ENCODE results near the gene MANF. TPM values are rescaled to one million over a fixed set of nuclear protein-coding genes. Genes with fewer than 3 reads are reported as not detected.

MANF gene
- total RNA-seq = 100 to 1,000 TPM in 1 of 2 donors, 10 to 100 TPM in 1; 76.4 to 157 TPM

GRCh38 chr3:51384726-51385473 lies at the start of gene MANF:
MANF (plus strand) TSS chr3:51385291; CDS start chr3:51385343, 52 bp downstream.
- peaks cover 66% of the 10 kb centered on the region for H3K36me3 Mint-ChIP-seq (ENCODE audit: low read depth)
- H3K27ac Mint-ChIP-seq = peak within 1 kb of the TSS; percentile 99
- H3K4me1 Mint-ChIP-seq = peaks cover 18% of the 10 kb centered on the region
- H3K4me3 Mint-ChIP-seq = peak within 1 kb of the TSS; percentile 93
- H3K27me3 Mint-ChIP-seq = no peaks in the 10 kb centered on the region
- ATAC-seq (replicated peaks) = peak; percentile 99
- no peaks in the 10 kb centered on the region for H3K9me3 Mint-ChIP-seq

GRCh38 chr3:51336261-51336660 lies 48.8 kb upstream of the MANF start:
- Mint-ChIP-seq H3K27ac (no peak overlapping the region), H3K27me3 (no peaks in the 10 kb centered on the region), H3K36me3 (ENCODE audit: low read depth) (no peaks in the 10 kb centered on the region), H3K4me3 (no peak overlapping the region), H3K4me1 (no peaks in the 10 kb centered on the region), H3K9me3 (no peaks in the 10 kb centered on the region)
- ATAC-seq (replicated peaks) = no peak

- Mint-ChIP-seq H3K27ac (no peak overlapping the region), H3K27me3 (no peaks in the 10 kb centered on the region), H3K4me3 (no peak overlapping the region), H3K9me3 (no peaks in the 10 kb centered on the region), H3K36me3 (ENCODE audit: low read depth) (no peaks in the 10 kb centered on the region), H3K4me1 (no peaks in the 10 kb centered on the region)
- ATAC-seq (replicated peaks) = no peak
Observed at GRCh38 chr3:51337666-51338065, 47.4 kb upstream of the MANF start.

- H3K4me1 Mint-ChIP-seq = no peaks in the 10 kb centered on the region
- no peaks in the 10 kb centered on the region for H3K36me3 Mint-ChIP-seq (ENCODE audit: low read depth)
- H3K4me3 Mint-ChIP-seq = no peak overlapping the region
- H3K27me3 Mint-ChIP-seq = no peaks in the 10 kb centered on the region
- H3K27ac Mint-ChIP-seq = no peak overlapping the region
- no peaks in the 10 kb centered on the region for H3K9me3 Mint-ChIP-seq
- no peak for ATAC-seq (replicated peaks)
Observed at GRCh38 chr3:51338632-51339031, 46.5 kb upstream of the MANF start.

- peak; percentile 28 for ATAC-seq (replicated peaks)
- Mint-ChIP-seq H3K4me1 (no peaks in the 10 kb centered on the region), H3K4me3 (no peak overlapping the region), H3K9me3 (no peaks in the 10 kb centered on the region), H3K27me3 (no peaks in the 10 kb centered on the region), H3K36me3 (ENCODE audit: low read depth) (no peaks in the 10 kb centered on the region), H3K27ac (no peak overlapping the region)
Observed at GRCh38 chr3:51340013-51340829, 44.9 kb upstream of the MANF start.

- H3K27me3 Mint-ChIP-seq = no peaks in the 10 kb centered on the region
- no peaks in the 10 kb centered on the region for H3K4me1 Mint-ChIP-seq
- H3K36me3 Mint-ChIP-seq (ENCODE audit: low read depth) = no peaks in the 10 kb centered on the region
- H3K9me3 Mint-ChIP-seq = no peaks in the 10 kb centered on the region
- no peak overlapping the region for H3K27ac Mint-ChIP-seq
- ATAC-seq (replicated peaks) = no peak
- no peak overlapping the region for H3K4me3 Mint-ChIP-seq
Observed at GRCh38 chr3:51340989-51341636, 44.0 kb upstream of the MANF start.

GRCh38 chr3:51343918-51344687 lies 41.0 kb upstream of the MANF start:
- Mint-ChIP-seq H3K4me3 (no peak overlapping the region), H3K4me1 (no peaks in the 10 kb centered on the region), H3K9me3 (no peaks in the 10 kb centered on the region), H3K27me3 (no peaks in the 10 kb centered on the region), H3K36me3 (ENCODE audit: low read depth) (no peaks in the 10 kb centered on the region), H3K27ac (no peak overlapping the region)
- no peak for ATAC-seq (replicated peaks)

GRCh38 chr3:51350751-51351150 lies 34.3 kb upstream of the MANF start:
- H3K9me3 Mint-ChIP-seq = no peaks in the 10 kb centered on the region
- no peak overlapping the region for H3K27ac Mint-ChIP-seq
- no peaks in the 10 kb centered on the region for H3K4me1 Mint-ChIP-seq
- no peaks in the 10 kb centered on the region for H3K36me3 Mint-ChIP-seq (ENCODE audit: low read depth)
- no peak overlapping the region for H3K4me3 Mint-ChIP-seq
- no peaks in the 10 kb centered on the region for H3K27me3 Mint-ChIP-seq
- no peak for ATAC-seq (replicated peaks)

- no peaks in the 10 kb centered on the region for H3K4me1 Mint-ChIP-seq
- H3K9me3 Mint-ChIP-seq = no peaks in the 10 kb centered on the region
- no peak overlapping the region for H3K27ac Mint-ChIP-seq
- H3K4me3 Mint-ChIP-seq = no peak overlapping the region
- no peaks in the 10 kb centered on the region for H3K27me3 Mint-ChIP-seq
- no peaks in the 10 kb centered on the region for H3K36me3 Mint-ChIP-seq (ENCODE audit: low read depth)
- no peak for ATAC-seq (replicated peaks)
Observed at GRCh38 chr3:51353131-51353530, 32.0 kb upstream of the MANF start.

GRCh38 chr3:51353691-51354090 lies 31.4 kb upstream of the MANF start:
- Mint-ChIP-seq H3K27ac (no peak overlapping the region), H3K9me3 (no peaks in the 10 kb centered on the region), H3K4me3 (no peak overlapping the region), H3K36me3 (ENCODE audit: low read depth) (no peaks in the 10 kb centered on the region), H3K4me1 (no peaks in the 10 kb centered on the region), H3K27me3 (no peaks in the 10 kb centered on the region)
- no peak for ATAC-seq (replicated peaks)

GRCh38 chr3:51354172-51354571 lies 30.9 kb upstream of the MANF start:
- Mint-ChIP-seq H3K4me1 (no peaks in the 10 kb centered on the region), H3K4me3 (no peak overlapping the region), H3K27ac (no peak overlapping the region), H3K9me3 (no peaks in the 10 kb centered on the region), H3K27me3 (no peaks in the 10 kb centered on the region), H3K36me3 (ENCODE audit: low read depth) (no peaks in the 10 kb centered on the region)
- no peak for ATAC-seq (replicated peaks)

- Mint-ChIP-seq H3K27me3 (no peaks in the 10 kb centered on the region), H3K4me1 (no peaks in the 10 kb centered on the region), H3K36me3 (ENCODE audit: low read depth) (no peaks in the 10 kb centered on the region), H3K9me3 (no peaks in the 10 kb centered on the region), H3K4me3 (no peak overlapping the region), H3K27ac (no peak overlapping the region)
- no peak for ATAC-seq (replicated peaks)
Observed at GRCh38 chr3:51354731-51355615, 30.1 kb upstream of the MANF start.

GRCh38 chr3:51355891-51356578 lies 29.1 kb upstream of the MANF start:
- no peaks in the 10 kb centered on the region for H3K4me1 Mint-ChIP-seq
- H3K27me3 Mint-ChIP-seq = no peaks in the 10 kb centered on the region
- ATAC-seq (replicated peaks) = no peak
- H3K4me3 Mint-ChIP-seq = no peak overlapping the region
- no peak overlapping the region for H3K27ac Mint-ChIP-seq
- no peaks in the 10 kb centered on the region for H3K36me3 Mint-ChIP-seq (ENCODE audit: low read depth)
- no peaks in the 10 kb centered on the region for H3K9me3 Mint-ChIP-seq

All from activated T-helper 17 cell treated with anti-CD3 and anti-CD28 coated beads, Interleukin-2, amount 50 U/mL, for 72 hours (primary cell).